ENCODE measurements around the gene FBXW12.

The FBXW12 gene

GRCh38 chr3:48338635-48339034 lies 33.4 kb upstream of the FBXW12 start:
- DNase-seq (ENCODE audit: low read depth in 1 of 2, low spot score in 1 of 2): peak in 1 of 2 experiments; percentile 63
- no peaks in the 10 kb centered on the region for H3K27me3 ChIP-seq (ENCODE audit: insufficient read depth, poor library complexity, severe bottlenecking)
- TF ChIP-seq POLR2AphosphoS5 (IDR thresholded peaks at IDR 0.05; ENCODE audit: low read depth): no peak
- peak; percentile 59; the same call in 1 of the 2 replicates for TF ChIP-seq SPI1 (IDR thresholded peaks at IDR 0.05; ENCODE audit: borderline replicate concordance, low read depth)
- TF ChIP-seq GABPA (IDR thresholded peaks at IDR 0.05; ENCODE audit: low read depth): no peak
- no peak overlapping the region for H3K4me3 ChIP-seq (replicated peaks; ENCODE audit: insufficient read depth, low read length)
- peak overlapping the region; percentile 2; the same call in 1 of the 2 replicates for H3K27ac ChIP-seq (replicated peaks)

DNA sequence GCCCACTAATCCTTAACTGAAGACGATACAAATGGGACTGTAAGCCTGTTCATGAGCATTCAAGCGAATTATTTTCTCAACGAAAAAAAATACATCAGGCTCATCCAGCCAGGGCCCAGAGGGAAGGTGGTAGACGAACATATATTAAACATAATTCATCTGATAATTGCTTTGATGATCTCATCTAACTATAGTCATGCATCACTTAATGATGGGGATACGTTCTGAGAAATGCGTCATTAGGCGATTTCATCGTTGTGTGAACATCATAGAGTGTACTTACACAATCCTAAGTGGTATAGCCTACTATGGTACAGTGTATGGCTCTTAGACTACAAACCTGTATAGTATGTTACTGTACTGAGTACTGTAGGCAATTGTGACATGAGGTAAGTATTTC lies 28.6 kb upstream of the FBXW12 start:
- DNase-seq (ENCODE audit: low read depth in 1 of 2, low spot score in 1 of 2): no peak
- TF ChIP-seq, protein P1, sequence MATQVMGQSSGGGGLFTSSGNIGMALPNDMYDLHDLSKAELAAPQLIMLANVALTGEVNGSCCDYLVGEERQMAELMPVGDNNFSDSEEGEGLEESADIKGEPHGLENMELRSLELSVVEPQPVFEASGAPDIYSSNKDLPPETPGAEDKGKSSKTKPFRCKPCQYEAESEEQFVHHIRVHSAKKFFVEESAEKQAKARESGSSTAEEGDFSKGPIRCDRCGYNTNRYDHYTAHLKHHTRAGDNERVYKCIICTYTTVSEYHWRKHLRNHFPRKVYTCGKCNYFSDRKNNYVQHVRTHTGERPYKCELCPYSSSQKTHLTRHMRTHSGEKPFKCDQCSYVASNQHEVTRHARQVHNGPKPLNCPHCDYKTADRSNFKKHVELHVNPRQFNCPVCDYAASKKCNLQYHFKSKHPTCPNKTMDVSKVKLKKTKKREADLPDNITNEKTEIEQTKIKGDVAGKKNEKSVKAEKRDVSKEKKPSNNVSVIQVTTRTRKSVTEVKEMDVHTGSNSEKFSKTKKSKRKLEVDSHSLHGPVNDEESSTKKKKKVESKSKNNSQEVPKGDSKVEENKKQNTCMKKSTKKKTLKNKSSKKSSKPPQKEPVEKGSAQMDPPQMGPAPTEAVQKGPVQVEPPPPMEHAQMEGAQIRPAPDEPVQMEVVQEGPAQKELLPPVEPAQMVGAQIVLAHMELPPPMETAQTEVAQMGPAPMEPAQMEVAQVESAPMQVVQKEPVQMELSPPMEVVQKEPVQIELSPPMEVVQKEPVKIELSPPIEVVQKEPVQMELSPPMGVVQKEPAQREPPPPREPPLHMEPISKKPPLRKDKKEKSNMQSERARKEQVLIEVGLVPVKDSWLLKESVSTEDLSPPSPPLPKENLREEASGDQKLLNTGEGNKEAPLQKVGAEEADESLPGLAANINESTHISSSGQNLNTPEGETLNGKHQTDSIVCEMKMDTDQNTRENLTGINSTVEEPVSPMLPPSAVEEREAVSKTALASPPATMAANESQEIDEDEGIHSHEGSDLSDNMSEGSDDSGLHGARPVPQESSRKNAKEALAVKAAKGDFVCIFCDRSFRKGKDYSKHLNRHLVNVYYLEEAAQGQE (IDR thresholded peaks at IDR 0.05; ENCODE audit: insufficient replicate concordance, low read depth): no peak
- TF ChIP-seq, protein P2, sequence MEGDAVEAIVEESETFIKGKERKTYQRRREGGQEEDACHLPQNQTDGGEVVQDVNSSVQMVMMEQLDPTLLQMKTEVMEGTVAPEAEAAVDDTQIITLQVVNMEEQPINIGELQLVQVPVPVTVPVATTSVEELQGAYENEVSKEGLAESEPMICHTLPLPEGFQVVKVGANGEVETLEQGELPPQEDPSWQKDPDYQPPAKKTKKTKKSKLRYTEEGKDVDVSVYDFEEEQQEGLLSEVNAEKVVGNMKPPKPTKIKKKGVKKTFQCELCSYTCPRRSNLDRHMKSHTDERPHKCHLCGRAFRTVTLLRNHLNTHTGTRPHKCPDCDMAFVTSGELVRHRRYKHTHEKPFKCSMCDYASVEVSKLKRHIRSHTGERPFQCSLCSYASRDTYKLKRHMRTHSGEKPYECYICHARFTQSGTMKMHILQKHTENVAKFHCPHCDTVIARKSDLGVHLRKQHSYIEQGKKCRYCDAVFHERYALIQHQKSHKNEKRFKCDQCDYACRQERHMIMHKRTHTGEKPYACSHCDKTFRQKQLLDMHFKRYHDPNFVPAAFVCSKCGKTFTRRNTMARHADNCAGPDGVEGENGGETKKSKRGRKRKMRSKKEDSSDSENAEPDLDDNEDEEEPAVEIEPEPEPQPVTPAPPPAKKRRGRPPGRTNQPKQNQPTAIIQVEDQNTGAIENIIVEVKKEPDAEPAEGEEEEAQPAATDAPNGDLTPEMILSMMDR (IDR thresholded peaks at IDR 0.05; ENCODE audit: insufficient read depth, low read length): no peak
- no peak for TF ChIP-seq SPI1 (IDR thresholded peaks at IDR 0.05; ENCODE audit: borderline replicate concordance, low read depth)
- TF ChIP-seq GABPA (IDR thresholded peaks at IDR 0.05; ENCODE audit: low read depth): no peak
- TF ChIP-seq POLR2AphosphoS5 (IDR thresholded peaks at IDR 0.05; ENCODE audit: low read depth): no peak
- no peak overlapping the region for H3K27ac ChIP-seq (replicated peaks)
- no peak overlapping the region for H3K4me3 ChIP-seq (replicated peaks; ENCODE audit: insufficient read depth, low read length)
- H3K27me3 ChIP-seq (ENCODE audit: insufficient read depth, poor library complexity, severe bottlenecking): no peaks in the 10 kb centered on the region

- TF ChIP-seq, protein P2 (IDR thresholded peaks at IDR 0.05; ENCODE audit: insufficient read depth, low read length): no peak
- TF ChIP-seq, protein P1 (IDR thresholded peaks at IDR 0.05; ENCODE audit: insufficient replicate concordance, low read depth): no peak
- no peak for TF ChIP-seq GABPA (IDR thresholded peaks at IDR 0.05; ENCODE audit: low read depth)
- TF ChIP-seq SPI1 (IDR thresholded peaks at IDR 0.05; ENCODE audit: borderline replicate concordance, low read depth): no peak
- no peak for TF ChIP-seq POLR2AphosphoS5 (IDR thresholded peaks at IDR 0.05; ENCODE audit: low read depth)
- Histone ChIP-seq H3K27me3 (ENCODE audit: insufficient read depth, poor library complexity, severe bottlenecking) (no peaks in the 10 kb centered on the region), H3K4me3 (replicated peaks; ENCODE audit: insufficient read depth, low read length) (no peak overlapping the region), H3K27ac (replicated peaks) (no peak overlapping the region)
- DNase-seq (ENCODE audit: low read depth in 1 of 2, low spot score in 1 of 2): no peak
These were observed 27.0 kb upstream of the FBXW12 start for GRCh38 chr3:48344867-48345507.

GRCh38 chr3:48345946-48346572 lies 26.0 kb upstream of the FBXW12 start:
- H3K4me3 ChIP-seq (replicated peaks; ENCODE audit: insufficient read depth, low read length): no peak overlapping the region
- H3K27ac ChIP-seq (replicated peaks): no peak overlapping the region
- no peak for DNase-seq (ENCODE audit: low read depth in 1 of 2, low spot score in 1 of 2)
- no peak for TF ChIP-seq GABPA (IDR thresholded peaks at IDR 0.05; ENCODE audit: low read depth)
- TF ChIP-seq POLR2AphosphoS5 (IDR thresholded peaks at IDR 0.05; ENCODE audit: low read depth): no peak
- TF ChIP-seq SPI1 (IDR thresholded peaks at IDR 0.05; ENCODE audit: borderline replicate concordance, low read depth): no peak
- TF ChIP-seq, protein P2 (IDR thresholded peaks at IDR 0.05; ENCODE audit: insufficient read depth, low read length): no peak
- TF ChIP-seq, protein P1 (IDR thresholded peaks at IDR 0.05; ENCODE audit: insufficient replicate concordance, low read depth): no peak
- no peaks in the 10 kb centered on the region for H3K27me3 ChIP-seq (ENCODE audit: insufficient read depth, poor library complexity, severe bottlenecking)

All from HL-60 (cell line).